22Rv1 (cell line): ENCODE results near the gene MGAT5.

Experiments used
- ZFX ChIP-seq: fragments of 450-650 bp; IDR thresholded peaks from 2 replicates; pipeline ENCODE4 v1.6.1; 2017; ENCODE audit warnings: antibody characterized with exemption, borderline replicate concordance
- TF ChIP-seq, protein P1 (sequence below): fragments of 450-650 bp; IDR thresholded peaks from 2 replicates; pipeline ENCODE4 v1.5.1; 2017; ENCODE audit warnings: mild to moderate bottlenecking

GRCh38 chr2:134441153-134441863, 187.4 kb downstream of the MGAT5 start:
- TF ChIP-seq, protein P1, sequence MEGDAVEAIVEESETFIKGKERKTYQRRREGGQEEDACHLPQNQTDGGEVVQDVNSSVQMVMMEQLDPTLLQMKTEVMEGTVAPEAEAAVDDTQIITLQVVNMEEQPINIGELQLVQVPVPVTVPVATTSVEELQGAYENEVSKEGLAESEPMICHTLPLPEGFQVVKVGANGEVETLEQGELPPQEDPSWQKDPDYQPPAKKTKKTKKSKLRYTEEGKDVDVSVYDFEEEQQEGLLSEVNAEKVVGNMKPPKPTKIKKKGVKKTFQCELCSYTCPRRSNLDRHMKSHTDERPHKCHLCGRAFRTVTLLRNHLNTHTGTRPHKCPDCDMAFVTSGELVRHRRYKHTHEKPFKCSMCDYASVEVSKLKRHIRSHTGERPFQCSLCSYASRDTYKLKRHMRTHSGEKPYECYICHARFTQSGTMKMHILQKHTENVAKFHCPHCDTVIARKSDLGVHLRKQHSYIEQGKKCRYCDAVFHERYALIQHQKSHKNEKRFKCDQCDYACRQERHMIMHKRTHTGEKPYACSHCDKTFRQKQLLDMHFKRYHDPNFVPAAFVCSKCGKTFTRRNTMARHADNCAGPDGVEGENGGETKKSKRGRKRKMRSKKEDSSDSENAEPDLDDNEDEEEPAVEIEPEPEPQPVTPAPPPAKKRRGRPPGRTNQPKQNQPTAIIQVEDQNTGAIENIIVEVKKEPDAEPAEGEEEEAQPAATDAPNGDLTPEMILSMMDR, result no peak
- TF ChIP-seq ZFX, result no peak
